GM18517 (cell line): ENCODE data around the gene TJP3.

ENCODE experiments used
- ATAC-seq: cut with Tn5 transposase; IDR thresholded peaks from one replicate; pipeline ENCODE4 v1.9.1; 2021; ENCODE audit warnings: mild to moderate bottlenecking, moderate library complexity; ENCODE audit not compliant: unreplicated experiment

The TJP3 gene

GRCh38 chr19:3670796-3671679 lies 37.1 kb upstream of the TJP3 start:
- no peak for ATAC-seq

DNA sequence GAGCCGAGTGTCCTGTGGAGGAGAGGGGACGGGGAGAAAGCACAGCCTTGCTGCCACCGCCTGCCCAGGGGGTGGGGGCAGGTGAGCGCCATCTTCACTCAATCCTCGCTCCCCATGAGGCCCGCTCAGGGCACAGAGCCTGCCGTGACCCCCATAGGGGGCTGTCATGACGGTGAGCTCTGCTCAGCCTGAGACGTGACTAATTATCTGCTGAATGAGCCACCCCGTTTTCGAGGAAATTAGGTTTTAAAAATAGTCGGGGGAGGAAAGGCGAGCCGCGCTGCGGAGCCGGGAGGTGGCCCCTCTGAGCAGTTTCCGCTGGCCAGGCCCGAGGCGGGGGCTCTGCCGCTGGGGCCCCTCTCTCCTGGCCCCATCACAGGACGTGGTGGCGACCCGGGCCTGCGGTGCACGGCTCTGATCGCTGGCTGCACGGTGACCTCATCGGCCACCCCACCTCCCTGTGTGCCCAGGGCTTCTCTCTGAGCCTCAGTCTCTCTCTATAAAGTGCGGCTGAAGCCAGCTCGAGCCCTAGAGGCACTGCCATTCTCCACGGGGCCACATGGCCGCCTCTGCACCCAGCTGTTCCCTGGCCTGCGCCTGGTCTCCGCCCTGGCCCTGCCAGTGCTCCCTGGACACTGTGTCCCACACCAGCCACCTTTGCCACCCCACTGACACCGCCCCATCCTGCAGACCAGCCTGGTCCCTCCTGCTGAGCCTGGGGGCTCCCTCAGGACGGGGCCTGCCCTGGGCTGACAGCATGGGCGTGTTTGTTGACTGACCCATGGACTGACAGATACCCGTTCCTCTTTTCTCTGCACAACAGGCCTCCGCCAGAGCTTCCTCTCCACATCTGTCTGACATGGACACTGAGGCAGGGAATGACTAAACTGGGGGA lies 36.3 kb upstream of the TJP3 start:
- no peak for ATAC-seq

DNA sequence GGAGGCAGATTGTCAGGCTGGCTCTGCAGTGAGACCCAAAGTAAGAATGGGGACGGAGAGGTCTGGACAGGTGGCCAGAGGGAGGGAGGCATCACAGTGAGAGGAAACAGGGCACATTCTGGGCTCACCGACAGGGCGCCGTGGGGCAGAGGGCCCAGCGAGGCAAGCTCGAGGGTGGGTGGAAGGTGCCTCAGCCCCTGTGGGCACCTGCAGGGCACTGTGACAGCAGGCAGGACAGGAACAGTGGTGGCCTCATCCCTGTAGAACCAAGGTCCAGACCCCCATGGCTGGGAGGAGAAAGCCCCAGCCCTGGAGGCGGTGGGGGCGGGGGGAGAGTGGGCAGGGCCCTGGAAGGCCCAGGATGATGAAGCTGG lies 35.6 kb upstream of the TJP3 start:
- ATAC-seq: no peak

DNA sequence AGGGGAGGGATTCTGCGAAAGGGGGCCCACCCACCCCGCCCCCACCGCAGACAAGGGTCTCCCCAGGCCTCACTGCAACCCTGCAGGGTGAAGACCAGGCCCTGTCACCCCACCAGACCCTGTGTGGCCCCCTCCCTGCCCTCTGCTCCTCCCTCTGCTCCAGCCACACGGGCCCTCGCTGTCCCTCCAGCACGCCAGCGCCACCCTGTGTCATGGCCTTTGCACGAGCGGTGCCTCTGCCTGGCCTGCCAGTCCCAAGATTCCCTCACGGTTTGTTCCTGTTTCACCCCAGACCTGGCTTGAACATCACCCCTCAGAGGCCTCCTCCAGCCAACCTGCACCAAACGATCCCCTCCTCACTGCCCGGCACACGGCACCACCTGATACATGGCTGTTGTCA lies 35.2 kb upstream of the TJP3 start:
- no peak for ATAC-seq

GRCh38 chr19:3673506-3674439 lies 34.4 kb upstream of the TJP3 start:
- ATAC-seq: no peak

- no peak for ATAC-seq
These were observed 33.2 kb upstream of the TJP3 start for GRCh38 chr19:3674784-3675543.

- ATAC-seq: no peak
These were observed 30.0 kb upstream of the TJP3 start for GRCh38 chr19:3678188-3678587.

DNA sequence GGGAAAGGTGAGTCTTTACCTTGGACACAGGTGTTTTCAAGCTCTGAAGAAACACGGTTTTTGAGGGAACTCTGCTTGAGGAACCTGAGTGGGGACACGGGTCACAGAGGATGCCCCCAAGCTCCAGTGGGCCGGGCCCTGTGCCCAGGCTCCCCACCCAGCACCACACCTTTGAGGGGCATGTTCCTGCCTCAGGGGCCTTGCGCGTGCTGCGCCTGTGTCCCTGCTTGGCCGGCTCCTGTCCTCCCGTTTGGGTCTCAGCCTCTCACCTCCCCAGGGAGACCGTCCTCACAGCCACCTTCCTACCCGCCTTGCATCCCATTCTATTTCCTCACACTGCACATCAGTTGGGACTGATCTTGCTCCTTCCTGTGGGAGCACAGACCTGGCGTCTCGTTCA lies 29.0 kb upstream of the TJP3 start:
- ATAC-seq: no peak

DNA sequence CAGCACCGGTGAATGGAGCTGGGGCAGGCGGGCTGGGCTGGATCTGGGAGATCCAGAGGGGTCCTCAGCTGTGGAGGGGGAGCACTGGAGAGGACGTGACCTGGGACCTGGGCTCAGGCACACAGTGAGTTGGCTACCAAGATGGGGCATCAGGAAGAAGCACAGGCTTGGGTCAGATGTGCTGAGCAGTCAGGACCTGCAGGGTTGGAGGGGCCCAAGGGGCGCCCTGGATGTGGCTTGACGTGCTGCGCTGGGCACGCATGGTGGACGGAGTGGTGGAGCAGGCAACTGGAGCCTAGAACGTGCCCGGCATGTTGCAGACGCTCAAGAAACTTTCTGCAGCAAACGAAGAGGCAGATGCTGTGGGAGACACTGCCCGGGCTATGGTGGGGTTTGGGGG lies 28.6 kb upstream of the TJP3 start:
- no peak for ATAC-seq

- ATAC-seq: no peak
These were observed 27.2 kb upstream of the TJP3 start for GRCh38 chr19:3680939-3681338.

DNA sequence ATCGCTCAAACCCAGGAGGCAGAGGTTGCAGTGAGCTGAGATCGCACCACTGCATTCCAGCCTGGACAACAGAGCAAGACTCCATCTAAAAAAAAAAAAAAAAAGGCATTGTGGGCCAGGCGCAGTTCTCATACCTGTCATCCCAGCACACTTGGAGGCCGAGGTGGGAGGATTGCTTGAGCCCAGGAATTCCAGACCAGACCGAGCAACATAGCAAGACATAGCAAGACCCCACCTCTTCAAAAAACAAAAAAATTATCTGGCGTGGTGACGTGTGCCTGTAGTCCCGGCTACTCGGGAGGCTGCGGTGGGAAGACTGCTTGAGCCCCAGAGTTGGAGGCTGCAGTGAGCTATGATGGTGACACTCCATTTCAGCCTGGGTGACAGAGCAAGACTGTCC lies 25.9 kb upstream of the TJP3 start:
- ATAC-seq: no peak

DNA sequence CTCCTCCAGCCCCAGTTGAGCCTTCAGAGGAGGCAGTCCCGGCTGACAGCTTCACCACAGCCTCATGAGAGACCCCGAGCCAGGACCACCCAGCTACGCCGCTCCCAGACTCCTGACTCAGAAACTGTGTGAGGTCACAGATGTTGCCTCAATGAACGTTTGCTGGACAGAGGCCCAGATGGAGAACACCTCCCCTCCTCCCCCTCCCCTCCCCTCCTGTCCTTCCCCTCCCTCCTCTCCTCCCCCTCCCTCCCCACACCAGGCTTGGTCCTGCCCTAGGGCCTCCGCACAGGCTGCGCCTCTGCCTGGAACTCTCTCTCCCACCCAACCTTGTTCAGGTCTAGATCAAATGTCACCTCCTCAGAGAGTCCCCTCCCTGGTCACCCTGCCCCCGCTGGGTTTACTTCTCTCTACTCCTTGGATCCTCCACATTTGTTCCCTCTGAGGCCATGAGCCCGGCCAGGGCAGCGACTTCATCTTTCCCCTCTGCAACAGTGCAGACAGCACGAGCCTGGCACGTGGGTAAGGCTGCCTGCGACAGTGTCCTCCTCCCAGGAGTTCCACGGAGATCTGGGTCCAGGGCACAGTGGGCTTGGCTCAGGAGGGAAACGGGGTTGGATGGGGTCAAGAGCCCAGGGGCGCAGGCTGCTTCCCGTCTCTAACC lies 25.3 kb upstream of the TJP3 start:
- no peak for ATAC-seq

- ATAC-seq: no peak
These were observed 24.7 kb upstream of the TJP3 start for GRCh38 chr19:3683405-3684053.

DNA sequence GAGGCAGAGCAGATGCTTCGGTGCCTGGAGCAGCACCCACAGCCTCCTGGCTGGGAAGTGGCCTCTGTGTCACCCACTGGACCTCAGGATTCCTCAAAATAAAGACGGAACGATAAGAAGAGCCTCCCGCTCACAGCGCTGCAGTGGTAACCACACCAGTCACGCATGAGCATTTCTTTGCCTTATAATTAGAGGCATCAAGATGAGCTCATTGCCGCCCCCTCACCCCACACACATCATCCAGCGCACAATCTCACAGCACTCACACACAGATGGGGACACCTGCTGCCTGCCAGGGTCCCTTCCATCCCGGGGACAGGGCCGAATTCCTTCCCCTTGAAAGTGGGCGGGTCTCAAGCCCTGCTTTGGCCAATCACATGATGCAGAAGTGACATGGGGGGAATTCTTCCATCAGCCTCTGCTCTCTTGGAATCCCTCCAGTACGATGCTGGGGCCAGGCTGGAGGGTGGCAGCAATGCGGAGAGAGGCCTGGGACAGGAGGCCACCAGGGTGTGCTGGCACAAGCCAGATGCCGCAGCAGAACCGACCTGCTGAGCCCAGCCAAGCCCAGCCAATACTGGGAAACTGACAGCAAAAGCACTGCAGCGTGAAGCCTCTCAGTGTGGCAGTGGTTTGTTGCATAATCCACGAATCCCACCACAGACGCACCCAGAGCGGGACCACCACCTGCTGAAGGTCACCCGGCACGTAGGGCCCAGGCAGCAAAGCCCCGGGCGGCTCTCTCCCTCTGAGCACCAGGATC lies 23.9 kb upstream of the TJP3 start:
- ATAC-seq: no peak

DNA sequence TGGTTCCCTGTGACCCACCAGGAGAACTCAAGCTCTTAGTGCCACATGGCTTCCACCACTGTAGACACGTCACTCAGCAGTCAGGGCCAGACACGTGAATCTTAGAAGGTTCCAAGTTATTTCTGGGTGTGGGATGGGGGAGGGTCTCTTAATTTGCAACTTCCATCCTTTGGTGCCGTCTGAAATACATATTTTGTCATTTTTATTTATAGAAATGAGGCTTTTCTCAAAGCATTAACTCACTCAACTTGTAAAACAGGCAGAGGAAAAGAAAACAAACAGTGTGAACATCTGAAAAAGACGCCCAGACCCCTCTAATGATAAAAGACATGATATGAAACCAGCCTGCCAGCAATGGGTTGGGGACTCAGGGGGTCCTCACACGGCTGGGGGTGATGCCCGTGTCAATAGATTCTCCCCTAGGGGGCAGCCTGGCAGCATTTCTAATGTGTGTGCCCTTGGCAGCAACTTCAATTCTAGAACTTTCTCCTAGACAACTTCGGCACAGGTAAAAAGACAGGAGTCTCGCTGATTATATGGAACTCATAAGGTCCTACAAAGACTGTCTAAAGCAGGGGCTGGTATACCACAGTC lies 23.3 kb upstream of the TJP3 start:
- no peak for ATAC-seq

- no peak for ATAC-seq
These were observed 20.8 kb upstream of the TJP3 start for GRCh38 chr19:3687393-3687773.

- ATAC-seq: no peak
These were observed 20.1 kb upstream of the TJP3 start for GRCh38 chr19:3687774-3688706.
